Activated gamma-delta T cell treated with anti-CD3 and anti-CD28 coated beads, Interleukin-2, amount 50 U/mL, for 16 hours (primary cell): Measurements from ENCODE around the gene PDE10A.
"Not testable (repeated sequence)": the region's sequence is repeated elsewhere in the genome, so short reads cannot be mapped to it uniquely, and the experiment has no call there.

Source experiments
- DNase-seq: peaks from one replicate; pipeline ENCODE4 v3.0.0-alpha.2; 2020; ENCODE audit warnings: low read depth

The PDE10A gene

DNA sequence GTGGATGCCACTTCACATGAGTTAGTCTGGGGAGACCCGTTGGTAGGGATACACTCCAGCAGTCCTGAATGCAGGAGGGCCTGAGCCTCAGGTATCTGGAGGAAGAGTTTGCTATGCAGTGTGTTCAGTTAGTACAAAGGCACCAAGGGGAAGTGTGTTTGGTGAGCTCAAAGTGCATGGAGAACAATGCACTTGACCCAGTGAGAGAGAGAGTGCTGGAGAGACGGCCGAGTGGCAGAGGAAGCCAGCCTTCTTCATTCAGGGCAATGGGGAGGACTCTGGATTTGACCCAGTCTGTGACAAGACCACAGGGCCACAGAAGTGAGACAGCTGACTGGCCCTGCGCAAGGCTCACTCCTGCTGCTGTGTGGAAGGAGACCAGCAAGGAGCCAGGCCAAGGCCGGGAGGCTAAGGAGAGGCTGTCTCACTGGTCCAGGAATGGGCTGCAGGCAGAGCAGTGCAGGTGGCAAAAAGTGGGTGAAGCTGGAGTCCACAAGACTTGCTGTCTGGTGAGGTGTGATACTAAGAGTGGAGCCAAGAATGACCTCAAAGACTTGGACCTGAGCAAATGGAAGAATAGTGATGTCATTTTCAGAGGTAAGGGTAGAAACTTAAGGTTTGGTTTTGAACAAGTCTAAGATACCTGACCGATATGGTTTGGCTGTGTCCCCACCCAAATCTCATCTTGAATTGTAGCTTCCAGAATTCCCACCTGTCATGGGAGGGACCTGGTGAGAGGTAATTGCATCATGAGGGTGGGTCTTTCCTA lies 38.0 kb downstream of the PDE10A start:
- DNase-seq: no peak

DNA sequence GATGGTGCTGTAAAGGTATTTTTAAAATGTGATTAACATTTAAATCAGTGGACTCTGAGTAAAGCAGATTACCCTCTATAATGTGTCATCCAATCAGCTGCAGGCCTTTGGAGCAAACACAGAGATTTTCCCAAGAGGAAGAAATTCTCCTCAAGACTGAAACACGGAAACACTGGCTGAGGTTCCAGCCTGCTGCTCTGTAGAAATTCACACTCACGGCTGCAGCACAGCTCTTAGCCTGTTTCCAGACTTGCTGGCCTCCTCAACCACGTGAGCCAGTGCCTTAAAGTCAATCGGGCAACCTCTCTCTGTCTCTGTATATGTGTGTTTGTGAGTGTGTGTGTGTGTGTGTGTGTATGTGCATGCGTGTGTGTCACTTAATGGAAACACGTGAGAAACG lies 41.1 kb downstream of the PDE10A start:
- no peak for DNase-seq

DNA sequence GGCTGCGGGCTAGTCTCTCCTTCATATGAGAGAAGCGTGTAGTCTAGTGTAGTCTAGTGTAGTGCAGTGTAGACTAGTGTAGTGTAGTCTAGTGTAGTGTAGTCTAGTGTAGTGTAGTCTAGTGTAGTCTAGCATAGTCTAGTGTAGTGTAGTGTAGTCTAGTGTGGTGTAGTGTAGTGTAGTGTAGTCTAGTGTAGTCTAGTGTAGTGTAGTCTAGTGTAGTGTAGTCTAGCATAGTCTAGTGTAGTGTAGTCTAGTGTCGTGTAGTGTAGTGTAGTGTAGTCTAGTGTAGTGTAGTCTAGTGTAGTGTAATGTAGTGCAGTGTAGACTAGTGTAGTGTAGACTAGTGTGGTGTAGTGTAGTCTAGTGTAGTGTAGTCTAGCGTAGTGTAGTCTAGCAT lies 44.1 kb downstream of the PDE10A start:
- DNase-seq: not testable (repeated sequence)

DNA sequence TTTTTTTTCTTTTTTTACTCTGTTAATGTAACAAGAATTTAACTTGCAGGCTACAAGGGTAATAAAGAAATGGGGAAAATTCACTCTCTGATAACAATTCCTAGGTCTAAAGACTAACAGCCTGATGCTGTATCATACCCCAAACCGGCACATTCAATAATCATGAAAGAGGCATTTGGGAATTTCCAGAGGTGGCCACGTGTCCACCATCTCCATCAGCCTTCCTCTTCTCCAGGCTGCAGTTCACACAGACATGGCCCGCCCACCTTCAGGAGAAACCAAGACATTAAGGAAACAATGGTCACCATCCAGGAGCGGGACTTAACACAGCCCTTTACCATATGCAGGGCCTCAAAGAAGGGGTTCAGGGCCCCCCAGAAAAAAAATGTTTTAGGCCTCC lies 44.8 kb downstream of the PDE10A start:
- no peak for DNase-seq

DNA sequence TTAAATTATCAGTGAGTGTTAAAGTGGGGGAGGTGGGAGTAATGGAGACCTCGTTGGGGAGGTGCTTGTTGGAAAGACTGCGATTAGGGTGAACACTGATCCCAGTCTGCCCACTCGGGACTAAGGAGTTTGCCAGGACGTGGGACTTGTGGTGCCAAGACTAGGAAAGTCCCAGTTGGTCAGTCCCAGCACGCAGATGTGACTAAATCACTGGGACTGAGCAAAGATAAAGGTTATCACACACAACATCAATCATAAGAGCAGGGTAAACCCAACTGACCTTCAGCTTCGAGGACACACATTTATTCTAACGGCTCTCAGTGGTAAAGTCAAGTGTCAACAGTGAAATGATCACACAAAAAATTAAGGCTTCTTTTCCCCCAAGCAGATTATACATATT lies 45.5 kb downstream of the PDE10A start:
- DNase-seq: no peak

DNA sequence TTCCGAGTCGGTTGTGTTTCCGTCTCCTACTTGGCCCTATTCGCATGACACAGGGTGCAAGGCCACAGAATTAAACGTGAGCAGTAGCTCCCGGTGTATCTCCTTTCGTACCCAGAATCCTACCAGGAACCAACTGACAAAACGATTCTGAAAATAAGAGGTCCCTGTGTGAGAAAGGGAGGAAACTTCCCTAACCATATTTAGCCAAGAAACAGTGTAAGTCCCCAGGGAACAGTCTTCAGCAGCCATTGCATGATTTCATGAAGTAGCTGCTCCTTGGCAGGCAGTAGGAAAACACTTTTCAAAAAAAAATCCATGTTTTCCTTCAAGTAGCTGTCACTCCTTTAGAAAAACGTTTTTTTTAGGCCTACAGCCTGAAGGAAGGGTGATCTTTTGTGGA lies 46.9 kb downstream of the PDE10A start:
- no peak for DNase-seq

DNA sequence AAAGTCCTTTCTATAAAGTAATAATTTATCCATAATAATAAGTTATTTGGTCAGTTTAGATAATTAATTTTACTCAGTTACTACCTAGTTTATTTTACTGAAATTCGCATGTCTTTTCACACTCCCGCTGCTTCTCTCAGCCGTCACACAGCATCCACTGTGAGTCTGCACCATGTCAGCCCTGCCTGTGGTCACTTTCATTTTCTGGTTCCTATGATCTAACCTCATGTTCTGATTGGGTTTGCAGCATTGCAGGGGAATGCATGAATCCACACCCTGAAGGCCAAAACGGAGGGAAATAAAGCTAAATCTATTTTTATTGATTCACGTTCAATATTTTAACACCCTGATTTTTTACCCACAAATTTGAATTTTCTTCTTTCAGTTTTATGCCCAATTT lies 47.4 kb downstream of the PDE10A start:
- DNase-seq: no peak

DNA sequence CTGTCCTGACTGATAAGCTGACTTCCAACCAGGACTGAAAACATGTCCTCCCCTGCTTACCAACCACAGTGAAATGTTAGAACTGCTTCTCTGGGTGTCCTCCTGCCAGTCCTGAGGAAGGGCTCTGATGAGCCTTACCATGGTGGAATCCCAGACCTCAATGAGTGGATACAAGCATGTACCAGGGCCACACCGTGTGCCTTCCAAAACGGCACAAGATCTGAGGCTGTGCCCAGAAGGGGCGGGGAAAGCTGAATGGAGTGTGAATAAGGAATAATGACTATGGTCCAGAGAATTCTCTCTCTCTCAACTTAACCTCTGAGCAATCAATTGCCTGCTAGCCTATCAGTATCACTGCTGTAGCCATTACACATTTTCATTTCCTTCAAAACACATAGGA lies 51.7 kb downstream of the PDE10A start:
- no peak for DNase-seq

DNA sequence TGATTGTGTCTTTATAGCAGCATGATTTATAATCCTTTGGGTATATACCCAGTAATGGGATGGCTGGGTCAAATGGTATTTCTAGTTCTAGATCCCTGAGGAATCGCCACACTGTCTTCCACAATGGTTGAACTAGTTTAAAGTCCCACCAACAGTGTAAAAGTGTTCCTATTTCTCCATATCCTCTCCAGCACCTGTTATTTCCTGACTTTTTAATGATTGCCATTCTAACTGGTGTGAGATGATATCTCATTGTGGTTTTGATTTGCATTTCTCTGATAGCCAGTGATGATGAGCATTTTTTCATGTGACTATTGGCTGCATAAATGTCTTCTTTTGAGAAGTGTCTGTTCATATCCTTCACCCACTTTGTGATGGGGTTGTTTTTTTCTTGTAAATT lies 54.5 kb downstream of the PDE10A start:
- not testable (repeated sequence) for DNase-seq

DNA sequence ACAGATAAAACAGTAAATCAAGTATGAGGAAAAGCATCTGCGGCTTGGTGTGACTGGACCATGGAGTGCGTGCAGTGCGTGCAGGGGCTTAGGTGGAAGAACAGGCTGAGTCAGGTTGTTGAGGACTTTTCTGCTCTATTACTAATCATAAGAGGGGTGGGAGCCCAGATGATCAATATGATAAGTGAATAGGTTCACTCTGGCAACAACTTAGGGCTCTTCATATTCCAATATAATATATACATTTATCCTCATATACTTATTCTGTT lies 56.4 kb downstream of the PDE10A start:
- DNase-seq: no peak

DNA sequence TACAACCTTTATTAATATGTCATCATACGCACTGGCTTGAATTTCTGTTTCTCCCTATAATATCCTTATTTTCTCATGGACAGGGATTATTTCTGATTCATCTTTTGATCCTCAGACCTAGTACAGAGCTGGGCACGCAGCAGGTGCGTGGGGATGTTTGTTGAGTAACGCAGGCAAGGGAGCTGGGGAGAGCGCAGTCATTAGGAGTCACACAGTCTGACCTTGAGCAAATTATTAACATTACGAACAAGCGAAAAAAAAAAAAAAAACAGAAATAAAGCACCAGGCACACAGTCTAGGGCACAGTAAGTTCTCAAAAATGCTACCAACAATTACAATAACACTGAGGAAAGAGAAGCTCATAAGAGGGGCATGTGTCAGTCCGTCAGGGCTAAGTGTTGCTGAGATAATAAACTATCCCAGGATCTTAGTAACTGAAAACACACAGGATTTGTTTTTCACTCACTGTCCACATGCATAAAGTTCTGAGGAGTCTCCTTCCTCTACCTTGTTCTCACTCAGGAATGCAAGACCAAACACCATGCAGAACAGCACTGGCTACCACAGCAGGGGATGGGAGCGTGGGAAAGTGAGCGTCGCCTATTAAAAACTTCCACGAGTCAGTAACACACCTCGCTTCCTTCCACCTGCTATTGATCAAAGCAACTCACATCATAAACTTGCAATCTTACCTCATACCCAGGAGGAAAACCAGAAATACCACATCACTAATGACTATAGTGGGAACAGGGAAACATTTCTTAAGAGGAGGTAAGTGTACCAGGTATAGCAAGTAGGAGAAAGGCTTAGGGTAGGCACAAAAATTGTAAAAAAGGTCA lies 56.9 kb downstream of the PDE10A start:
- no peak for DNase-seq

DNA sequence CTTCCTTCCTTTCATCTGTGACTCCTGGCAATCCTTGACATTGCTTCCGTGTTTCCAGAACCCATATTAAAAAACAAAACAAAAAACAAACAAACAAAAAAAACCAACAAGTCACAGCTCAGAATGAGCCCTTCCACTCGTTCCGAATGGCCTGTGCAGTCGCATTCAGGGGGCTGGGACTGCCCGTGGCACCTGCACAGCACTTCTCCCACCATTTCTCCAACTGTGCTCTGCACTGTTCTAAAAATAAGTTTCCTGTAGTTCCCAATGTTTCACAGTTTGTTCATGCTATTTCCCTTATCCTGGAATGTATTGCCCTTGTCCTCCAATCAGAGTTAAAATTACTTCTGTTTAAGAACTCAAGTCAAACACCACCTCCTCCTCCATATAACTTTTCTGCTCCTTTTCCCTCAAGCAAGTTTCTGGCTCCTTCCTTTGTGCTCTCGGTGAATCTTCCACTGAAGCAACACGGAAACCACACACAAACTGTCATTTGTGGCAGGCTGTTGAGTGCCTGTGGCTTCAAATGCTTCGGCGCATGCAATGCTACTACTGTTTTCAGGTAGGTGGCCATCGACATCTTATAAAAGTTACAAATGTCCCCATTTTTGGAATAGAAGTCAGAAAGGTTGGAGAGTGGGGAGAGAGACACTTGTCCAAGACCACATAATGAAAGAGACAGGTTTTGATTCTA lies 57.7 kb downstream of the PDE10A start:
- no peak for DNase-seq

DNA sequence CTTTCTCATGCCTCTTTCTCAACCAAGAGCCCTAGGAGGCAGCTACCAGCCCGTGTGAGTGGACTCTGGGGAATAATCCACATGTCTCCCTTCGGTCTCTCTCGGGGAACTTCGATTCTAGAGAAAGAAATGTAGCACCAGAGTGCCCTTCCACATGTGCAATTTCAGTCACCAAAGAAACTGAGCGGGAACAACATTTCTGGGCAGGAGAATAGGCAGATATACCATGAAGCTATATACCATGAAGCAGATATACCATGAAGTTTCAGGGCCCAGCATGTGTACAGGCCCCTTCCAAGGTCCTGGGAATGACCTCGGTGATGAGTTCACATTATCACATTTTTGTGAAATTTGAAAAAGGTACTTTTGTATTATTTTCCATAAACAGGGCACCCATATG lies 60.8 kb downstream of the PDE10A start:
- no peak for DNase-seq

DNA sequence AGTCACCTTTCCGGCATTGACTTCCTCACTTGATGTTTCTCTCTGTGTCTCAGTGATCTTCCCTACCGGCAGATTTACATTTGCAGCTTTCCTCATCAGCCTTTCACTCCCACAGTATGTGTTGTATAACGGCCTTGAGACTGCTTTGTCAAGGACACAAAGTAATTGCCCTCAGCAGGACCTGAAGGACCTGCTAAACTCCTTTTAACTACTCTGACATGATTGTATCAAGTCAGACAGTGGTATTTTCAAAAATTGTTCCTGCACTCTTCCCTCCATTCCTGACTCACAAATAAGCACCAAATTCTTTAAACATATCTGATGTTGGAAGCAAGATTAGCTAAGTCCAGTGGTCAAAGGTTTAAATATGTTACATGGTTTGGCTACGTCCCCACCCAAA lies 62.4 kb downstream of the PDE10A start:
- DNase-seq: no peak

DNA sequence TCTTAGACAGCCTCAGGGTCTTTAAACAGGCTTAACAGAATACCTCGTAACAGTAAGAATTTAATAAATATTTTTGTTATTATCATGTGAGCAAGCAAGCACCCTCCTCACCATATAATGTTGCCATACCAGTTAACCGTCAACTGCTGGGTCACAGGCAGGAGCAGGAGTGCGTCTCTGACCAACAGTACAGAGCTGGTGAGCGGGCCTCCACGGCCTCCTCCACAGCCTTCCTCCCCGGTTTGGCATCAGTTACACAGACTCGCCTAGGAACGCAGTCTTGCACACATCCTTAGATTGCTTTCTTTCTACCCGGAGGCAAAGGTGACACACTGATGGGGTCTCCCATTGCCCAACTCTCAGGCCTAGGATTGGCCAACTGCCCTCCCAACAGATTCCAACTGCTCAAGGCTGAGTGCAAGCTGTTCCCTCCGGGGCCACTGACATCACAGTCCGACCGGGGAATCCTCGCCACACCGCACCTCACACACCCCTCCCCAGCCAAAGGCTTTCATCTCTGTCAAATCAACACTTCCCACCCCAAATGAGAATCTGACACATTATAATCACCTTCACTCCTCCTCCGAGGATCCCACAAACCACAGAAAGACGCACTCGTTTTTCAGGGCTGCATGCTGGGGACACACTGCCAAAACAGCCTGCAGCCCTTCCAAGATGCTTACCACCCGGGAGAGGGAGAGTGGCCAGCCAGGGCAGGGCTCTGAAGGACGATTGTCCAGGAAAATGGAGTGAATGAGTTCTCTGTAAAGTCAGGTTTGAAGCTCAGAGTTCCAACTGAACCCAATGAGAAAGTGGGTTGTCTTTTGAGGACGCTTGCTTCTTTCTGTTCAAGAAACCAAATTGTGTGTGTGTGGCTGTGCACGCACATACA lies 63.2 kb downstream of the PDE10A start:
- DNase-seq: no peak

DNA sequence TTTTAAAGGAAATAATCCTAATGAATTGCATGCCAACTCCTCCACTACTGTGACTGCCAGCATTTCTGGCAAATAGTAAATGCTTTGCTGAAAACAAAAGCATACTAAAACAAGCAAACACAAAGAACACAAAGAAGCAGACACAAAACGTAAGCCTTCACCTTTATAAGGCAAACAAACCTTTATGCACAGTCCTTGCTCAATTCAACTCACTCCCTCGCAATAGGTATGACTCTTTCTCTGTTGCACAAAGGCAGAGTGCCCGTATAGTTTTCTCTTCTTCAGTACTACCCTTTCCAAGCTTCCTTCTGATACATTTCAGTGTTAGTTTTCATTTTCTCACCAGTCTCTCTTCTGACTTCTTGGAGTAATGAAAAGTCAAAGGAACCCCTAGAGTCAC lies 63.9 kb downstream of the PDE10A start:
- DNase-seq: no peak

DNA sequence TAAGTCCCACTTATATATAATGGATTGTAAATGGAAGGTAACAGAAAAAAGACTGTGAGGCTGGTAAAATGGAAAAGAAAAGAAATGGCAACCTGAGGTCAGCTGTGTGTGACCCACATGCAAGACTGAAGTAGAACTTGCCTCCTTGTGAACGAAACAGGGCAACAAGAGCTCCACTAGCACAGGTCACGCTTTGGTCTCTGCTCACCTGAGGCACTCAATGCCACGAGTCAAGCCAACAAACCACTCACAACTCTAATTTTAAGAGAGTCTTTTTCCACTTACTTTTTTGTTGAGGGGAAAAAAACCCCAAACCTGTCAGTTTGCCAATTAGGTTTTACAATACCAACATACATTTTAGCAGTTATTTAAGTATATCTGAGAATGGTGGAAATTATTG lies 65.2 kb downstream of the PDE10A start:
- no peak for DNase-seq

DNA sequence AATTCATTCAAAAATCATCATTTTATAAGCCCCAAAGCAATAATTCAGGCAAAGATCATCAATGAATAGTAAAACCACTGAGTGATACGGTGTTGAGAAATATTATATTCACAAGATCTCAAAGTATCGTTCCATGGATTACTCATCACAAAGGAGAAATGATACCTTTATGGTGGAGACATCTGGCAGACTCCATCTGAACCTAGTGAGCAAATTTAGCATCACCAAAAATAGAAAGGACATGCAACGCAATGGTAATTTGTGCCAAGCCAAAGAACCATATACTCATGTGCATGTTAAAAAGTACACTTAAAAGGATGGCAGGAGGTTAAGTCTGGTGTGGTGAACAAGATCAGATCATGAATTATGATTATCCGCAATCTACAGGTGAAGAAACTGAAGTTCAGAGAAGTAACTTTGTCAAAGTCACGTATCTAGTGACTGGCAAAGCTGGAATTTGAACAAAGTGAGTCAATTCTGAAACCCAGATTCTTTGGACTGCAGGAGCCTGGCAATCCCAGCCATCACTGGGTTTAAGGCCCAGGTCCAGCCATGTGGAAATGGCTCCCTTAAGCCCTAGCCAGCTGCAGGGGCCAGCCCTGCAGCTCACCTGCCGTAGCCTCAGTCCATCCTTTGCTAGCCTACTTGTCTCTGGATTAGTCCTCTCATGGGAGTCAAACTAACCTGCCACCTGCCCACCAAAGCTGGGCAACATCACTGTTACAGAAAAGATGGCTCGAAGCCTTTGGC lies 68.3 kb downstream of the PDE10A start:
- no peak for DNase-seq

DNA sequence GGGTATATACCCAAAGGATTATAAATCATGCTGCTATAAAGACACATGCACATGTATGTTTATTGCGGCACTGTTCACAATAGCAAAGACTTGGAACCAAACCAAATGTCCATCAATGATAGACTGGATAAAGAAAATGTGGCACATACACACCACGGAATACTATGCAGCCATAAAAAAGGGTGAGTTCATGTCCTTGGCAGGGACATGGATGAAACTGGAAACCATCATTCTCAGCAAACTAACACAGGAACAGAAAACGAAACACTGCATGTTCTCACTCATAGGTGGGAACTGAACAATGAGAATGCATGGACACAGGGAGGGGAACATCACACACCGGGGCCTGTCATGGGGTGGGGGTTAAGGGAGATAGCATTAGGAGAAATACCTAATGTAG lies 70.1 kb downstream of the PDE10A start:
- not testable (repeated sequence) for DNase-seq

DNA sequence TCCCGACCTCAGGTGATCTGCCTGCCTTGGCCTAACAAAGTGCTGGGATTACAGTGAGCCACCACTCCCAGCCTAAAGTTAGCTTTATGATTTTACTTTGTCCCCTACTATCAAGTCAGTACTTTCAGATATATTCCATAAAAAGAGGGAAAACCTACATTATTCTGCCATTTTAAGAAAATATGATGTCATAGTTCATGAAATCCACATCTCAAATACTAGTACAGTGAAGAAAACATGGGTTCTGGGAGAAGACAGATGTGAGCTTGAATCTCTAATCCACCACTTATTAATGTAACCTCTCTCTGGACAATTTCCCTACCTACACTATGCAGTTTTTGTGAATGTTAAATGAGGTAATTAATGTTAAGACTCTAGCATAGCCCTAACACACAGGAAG lies 74.5 kb downstream of the PDE10A start:
- no peak for DNase-seq

DNA sequence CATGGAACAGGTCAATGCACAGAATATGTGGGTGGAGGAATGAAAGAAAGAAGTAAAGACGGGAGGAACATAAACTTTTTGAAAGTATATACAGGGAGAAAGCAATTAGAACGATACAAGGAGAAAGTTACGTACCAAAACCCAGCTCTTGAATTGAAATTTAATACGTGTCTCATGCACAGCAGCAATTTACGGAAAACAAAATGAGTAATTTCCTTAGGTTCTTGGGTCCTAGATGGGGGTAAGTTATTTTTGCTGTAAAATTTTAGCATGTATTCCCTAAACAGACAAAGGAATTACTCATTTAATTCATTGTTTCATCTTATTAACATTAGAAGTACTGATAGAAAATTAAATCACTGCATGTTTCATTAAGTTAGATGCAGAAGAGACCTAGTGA lies 75.8 kb downstream of the PDE10A start:
- no peak for DNase-seq

DNA sequence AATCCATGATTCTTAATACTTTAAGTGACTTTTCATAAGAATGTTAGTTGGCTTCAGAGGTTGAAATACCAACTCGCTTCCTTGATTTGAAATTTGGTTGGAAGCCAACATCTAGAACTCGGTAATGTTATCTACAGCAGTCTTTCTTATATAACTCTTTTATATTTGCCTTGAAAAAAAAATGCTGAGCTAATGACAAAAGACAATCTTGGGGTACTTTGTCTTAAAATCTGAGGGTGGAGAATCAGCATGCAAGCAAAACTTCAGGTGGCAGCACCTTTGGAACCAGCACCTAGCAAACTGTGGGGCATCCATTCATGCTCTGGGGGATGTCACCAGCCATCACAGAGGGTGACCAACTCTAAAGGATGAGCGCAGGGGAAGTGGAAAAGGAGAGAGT lies 76.3 kb downstream of the PDE10A start:
- DNase-seq: no peak
